HG03520 (cell line): ENCODE results near the gene CCR8.
"Not testable (repeated sequence)": the region's sequence is repeated elsewhere in the genome, so short reads cannot be mapped to it uniquely, and the experiment has no call there.

Experiments
- ATAC-seq: cut with Tn5 transposase; IDR thresholded peaks from one replicate; pipeline ENCODE4 v1.9.1; 2021; ENCODE audit warnings: mild to moderate bottlenecking, moderate library complexity; ENCODE audit not compliant: unreplicated experiment

Gene CCR8

DNA sequence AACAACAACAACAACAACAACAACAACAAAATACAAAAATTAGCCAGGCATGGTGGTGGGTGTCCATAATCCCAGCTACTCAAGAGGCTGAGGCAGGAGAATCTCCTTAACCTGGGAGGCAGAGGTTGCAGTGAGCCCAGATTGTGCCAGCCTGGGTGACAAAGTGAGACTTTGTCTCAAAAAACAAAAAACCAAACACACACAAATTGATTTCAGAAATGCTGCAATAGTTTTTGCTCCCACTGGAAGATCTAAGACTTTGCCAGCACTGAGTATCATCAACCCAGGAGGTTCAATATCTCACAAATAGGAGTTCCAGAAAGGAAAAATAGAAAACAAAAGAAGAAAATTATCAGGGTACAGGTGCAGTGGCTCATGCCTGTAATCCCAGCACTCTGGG lies 16.2 kb upstream of the CCR8 start:
- ATAC-seq, result no peak

DNA sequence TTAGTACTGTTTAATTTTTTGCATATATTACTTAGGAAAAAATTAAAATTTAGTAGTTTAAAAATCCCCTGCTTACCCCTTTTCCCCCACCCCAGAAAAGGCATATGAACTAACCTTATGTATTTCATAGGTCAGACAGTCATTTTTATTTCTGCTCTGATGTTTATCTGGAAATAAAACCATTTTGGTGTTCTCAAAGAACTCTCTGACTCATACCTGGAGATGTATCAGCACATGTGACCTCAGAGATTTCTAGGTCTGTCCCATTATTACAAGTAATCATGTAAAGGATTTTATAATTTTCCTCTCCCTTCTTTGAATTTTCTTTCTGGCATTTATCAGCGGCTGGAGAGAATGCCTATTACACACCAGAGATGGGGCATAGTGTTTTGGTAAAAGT lies 14.1 kb upstream of the CCR8 start:
- ATAC-seq, result no peak

DNA sequence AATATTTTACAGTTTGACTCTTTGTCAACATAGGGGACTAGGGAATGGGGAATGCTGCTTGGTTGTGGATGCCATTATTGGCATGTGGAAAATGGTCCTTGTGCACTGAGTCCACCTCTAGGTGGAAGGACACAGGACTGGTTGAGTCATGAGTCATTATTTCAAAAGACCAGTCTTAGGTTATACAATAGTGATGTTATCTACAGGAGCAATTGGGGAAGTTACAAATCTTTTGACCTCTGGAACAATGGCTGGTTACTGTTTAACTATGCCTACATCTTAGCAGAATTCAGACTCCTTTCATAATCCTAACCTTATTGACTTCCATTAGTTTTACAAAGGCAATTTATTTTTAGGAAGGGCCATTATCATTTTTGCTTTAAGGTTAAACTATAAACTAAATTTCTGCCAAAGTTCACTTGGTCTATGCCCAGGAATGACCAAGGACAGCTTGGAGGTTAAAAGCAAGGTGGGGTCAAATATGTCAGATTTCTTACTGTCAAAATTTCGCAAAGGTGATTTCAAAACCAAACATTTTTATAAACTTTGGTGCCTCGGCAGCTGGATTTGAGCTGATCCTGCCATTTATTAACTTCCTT lies 11.8 kb upstream of the CCR8 start:
- no peak for ATAC-seq

GRCh38 chr3:39318301-39318700 lies 11.2 kb upstream of the CCR8 start:
- ATAC-seq, result no peak

GRCh38 chr3:39319249-39319648 lies 10.3 kb upstream of the CCR8 start:
- no peak for ATAC-seq

GRCh38 chr3:39321574-39321983 lies 7.9 kb upstream of the CCR8 start:
- not testable (repeated sequence) for ATAC-seq

DNA sequence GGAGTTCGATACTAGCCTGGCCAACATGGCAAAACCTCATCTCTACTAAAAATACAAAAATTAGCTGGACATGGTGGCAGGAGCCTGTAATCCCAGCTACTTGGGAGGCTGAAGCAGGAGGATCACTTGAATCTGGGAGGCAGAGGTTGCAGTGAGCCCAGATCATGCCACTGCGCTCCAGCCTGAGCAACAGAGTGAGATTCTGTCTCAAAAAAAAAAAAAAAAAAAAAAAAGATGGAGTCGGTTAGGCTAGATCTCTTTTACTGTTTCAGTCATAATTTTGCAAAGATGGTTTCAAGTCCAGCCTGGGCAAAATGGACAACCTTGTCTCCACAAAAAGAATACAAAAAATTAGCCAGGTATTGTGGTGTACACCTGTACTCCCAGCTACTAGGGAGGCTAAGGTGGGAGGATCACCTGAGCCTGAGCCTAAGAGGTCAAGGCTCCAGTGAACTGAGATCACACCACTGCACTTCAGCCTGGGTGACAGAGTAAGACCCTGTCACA lies 7.2 kb upstream of the CCR8 start:
- not testable (repeated sequence) for ATAC-seq

DNA sequence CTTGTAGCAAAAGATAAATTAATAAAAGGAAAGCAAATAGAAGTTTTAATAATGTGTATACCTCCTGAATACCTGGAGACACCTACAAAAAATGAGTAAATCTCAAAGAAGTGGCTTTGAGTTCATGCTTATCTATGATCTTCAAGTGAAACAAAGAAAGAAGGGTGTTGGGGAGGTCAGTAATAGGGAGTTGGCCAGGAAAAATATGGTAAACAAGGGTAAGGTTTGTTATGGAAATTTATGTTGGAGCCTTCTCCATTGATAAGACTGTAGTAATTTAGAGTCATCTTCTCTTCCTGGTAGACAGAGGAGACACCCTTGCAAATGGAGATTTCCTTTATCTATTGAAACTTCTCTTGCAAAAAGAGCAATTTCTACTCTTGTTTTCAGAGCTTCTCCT lies 6.6 kb upstream of the CCR8 start:
- ATAC-seq, result no peak

DNA sequence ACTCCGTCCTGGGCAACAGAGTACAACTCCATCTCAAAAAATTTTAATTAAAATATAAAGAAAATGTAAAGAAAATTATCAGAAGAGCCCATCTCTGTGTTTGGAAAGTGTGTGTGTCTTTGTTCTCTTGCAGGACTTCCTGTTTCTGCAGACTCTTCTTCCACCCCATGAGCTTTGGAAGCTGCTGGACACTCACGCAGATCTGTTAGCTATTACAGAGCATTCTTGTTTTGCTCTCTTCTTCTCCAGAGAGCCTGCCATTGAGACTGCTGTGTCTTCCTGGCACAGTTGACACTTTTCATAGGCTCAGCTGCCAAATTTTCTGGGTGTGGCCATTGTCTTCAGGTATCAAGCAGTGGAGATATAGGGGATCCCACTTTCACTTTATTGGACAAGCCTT lies 6.0 kb upstream of the CCR8 start:
- ATAC-seq, result no peak

DNA sequence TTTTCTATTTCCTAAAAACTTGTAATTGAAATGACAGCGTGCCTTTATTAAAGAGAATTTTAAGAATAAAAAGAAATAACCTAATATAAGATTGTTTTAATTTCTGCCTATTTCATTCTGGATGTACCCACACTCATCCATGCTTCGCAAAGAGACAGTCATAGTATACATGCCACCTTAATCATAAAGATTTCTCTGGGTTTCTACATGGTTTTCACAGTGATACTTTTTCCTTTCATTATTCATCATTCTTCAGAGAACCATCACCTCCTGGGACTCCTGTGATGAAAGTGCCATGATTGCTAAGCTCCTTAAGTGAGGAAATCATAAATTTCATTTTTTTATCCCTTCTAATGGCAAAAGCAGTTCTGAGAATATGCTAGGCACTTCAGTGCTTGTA lies 4.3 kb upstream of the CCR8 start:
- no peak for ATAC-seq

DNA sequence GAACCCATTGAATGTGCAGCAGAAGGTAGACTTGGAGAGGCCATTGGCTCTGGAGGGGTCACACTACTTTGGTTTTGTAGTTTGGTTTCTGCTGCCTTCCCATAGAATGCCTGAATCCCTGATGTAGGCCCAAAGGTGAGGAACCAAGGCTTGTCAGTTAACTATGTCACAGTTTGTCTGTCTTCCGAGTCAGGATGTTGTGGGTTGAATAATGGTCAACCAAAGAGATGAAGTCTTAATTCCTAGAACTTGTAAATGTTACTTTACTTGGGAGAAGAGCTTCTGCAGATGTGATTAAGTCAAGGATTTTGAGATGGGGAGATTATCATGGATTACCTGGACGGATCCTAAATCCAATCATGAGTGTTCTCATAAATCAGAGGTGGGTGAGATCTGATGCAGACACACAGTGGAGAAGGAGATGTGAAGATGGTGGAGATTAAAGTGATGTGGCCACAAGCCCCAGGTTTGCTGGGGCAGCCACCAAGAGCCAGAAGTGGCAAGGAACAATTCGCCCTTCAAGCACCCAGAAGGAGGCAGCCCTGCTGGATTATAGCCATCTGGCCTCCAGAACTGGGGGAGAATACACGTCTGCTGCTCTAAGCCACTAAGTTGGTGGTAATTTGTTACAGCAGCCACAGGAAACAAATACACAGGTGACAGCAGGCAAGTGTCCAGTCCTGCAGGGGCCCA lies 2.3 kb upstream of the CCR8 start:
- no peak for ATAC-seq

- peak; percentile 61 for ATAC-seq
Measured at GRCh38 chr3:39327746-39328349, 1.7 kb upstream of the CCR8 start.

DNA sequence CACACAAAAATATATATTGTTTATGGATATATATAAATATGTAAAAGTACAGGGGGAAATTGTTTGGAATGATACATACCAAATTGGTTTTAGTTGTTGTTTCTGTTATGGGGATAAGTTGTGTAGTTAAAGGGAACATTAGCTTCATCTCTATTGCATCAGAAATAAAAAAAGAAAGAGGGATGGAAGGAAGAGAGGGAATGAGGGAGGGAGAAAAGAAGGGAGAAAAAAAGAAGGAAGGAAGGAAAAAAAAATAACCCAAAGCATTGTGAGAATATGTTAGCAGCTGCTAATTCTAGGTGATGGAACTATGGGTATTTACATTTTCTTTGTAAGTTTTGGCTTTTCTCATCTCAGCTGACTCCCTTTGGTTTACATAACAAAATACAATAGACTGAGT lies 1.3 kb downstream of the CCR8 start:
- ATAC-seq, result no peak

DNA sequence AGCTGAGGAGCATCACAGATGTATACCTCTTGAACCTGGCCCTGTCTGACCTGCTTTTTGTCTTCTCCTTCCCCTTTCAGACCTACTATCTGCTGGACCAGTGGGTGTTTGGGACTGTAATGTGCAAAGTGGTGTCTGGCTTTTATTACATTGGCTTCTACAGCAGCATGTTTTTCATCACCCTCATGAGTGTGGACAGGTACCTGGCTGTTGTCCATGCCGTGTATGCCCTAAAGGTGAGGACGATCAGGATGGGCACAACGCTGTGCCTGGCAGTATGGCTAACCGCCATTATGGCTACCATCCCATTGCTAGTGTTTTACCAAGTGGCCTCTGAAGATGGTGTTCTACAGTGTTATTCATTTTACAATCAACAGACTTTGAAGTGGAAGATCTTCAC lies 3.0 kb downstream of the CCR8 start:
- ATAC-seq, result no peak

DNA sequence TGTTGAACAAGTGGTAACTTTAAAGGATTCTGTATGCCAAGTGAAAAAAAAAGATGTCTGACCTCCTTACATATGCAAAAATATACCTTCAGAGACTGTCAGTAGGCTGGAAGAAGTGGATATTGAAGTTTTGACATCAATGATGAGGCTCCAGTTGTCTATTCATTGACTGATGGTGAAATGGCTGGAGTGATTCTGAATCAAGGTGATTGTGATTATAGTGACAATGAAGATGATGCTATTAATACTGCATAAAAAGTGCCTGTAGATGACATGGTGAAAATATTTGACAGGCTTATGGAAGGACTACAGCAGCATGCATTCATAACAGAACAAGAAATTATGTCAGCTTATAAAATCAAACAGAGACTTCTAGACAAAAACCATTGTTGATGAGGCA lies 4.1 kb downstream of the CCR8 start:
- ATAC-seq, result no peak

GRCh38 chr3:39334205-39334604 lies 4.7 kb downstream of the CCR8 start:
- no peak for ATAC-seq

- no peak for ATAC-seq
Measured at GRCh38 chr3:39338201-39338600, 8.7 kb downstream of the CCR8 start.

DNA sequence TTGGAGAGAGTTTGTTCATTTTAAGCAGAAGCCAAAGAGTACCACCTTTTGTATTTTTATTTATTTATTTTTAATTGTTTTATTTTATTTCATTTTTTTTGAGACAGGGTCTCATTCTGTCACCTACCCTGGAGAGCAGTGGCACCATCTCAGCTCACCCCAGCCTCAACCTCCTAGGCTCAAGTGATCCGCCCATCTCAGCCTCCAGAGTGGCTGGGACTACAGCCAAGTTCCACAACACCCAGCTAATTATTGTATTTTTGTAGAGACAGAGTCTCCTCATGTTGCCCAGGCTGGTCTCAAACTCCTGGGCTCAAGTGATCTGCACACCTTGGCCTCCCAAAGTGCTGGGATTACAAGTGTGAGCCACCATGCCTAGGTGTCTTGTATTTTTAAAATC lies 9.6 kb downstream of the CCR8 start:
- no peak for ATAC-seq

GRCh38 chr3:39343076-39343717 lies 13.7 kb downstream of the CCR8 start:
- ATAC-seq, result no peak

GRCh38 chr3:39343760-39344159 lies 14.3 kb downstream of the CCR8 start:
- ATAC-seq, result no peak

GRCh38 chr3:39344746-39345344 lies 15.3 kb downstream of the CCR8 start:
- no peak for ATAC-seq
